Measurements from ENCODE around the gene PCYOX1L.

Gene PCYOX1L

DNA sequence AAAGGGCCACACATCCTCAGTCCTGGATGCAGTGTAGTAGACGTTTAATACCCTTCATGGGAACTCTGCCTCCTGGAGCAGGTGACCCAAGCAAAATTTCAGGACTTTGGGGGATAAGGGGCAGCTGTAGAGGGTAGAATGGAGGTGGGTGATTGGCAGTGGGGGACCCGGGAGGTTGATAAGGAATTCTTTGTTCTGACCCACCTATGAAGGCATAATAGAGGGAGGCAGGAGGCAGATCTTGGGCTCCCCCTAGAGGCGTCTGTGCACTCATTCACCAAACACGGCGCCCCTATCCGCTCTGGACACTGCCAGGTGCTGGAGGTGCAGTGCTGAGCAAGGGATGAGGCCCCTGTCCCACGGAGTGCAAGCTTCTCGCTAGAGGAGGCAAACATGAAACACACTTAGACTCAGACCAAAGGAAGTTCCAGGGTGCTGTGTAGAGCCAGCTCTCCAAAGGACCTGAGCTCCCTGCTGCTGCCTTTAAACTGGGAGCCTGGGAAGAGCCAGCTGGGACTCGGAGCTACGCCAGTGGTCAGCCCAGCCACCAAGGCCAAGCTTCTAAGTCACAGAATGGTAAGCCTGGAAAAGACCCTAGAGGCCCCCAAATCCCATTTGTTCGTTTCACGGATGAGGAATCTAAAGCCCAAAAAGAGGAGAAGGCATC, 13.6 kb downstream of the PCYOX1L start:
- TF ChIP-seq, protein P1, sequence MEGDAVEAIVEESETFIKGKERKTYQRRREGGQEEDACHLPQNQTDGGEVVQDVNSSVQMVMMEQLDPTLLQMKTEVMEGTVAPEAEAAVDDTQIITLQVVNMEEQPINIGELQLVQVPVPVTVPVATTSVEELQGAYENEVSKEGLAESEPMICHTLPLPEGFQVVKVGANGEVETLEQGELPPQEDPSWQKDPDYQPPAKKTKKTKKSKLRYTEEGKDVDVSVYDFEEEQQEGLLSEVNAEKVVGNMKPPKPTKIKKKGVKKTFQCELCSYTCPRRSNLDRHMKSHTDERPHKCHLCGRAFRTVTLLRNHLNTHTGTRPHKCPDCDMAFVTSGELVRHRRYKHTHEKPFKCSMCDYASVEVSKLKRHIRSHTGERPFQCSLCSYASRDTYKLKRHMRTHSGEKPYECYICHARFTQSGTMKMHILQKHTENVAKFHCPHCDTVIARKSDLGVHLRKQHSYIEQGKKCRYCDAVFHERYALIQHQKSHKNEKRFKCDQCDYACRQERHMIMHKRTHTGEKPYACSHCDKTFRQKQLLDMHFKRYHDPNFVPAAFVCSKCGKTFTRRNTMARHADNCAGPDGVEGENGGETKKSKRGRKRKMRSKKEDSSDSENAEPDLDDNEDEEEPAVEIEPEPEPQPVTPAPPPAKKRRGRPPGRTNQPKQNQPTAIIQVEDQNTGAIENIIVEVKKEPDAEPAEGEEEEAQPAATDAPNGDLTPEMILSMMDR (conservative IDR thresholded peaks at IDR 0.05; ENCODE audit: low read depth, low read length), result peak; percentile 86
- peak; percentile 73 for DNase-seq (ENCODE audit: low read depth)
- no peak overlapping the region for H3K4me3 ChIP-seq (ENCODE audit: low read depth, low read length)

DNA sequence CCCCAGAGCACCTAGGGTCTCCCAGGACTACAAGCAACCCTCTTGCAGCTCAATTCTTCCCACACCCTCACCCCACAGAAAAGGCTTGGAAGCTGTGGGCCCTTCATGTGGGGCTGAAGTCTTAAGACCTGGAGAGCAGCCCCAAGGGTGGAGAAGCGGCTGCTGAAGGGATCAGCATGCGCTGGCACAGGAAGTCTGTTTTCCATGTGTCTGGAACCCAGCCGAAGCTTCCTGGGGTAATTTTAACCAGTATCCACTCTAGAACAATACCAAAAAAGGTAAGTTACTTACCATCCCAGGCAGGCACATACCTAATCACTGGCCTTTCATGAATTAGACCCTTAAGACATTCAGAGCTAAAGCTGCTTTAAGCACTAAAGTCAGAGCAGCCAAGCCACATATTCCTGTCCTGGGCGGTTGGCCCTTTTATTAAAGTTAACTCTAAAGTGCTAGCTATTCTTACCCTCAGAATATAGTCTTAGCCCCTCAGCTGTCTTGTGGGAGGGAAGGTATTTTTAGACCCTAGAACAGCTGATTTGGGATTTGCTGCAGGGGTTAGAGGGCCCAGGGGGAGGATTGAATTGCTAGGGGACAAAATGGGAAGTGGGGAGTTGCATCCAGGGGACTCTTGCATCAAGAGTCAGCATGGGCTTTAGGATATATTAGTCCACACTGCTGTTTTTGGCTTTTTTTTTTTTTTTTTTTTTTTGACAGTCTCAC, 14.4 kb downstream of the PCYOX1L start:
- DNase-seq (ENCODE audit: low read depth), result no peak
- H3K4me3 ChIP-seq (ENCODE audit: low read depth, low read length), result no peak overlapping the region
- TF ChIP-seq, protein P1 (conservative IDR thresholded peaks at IDR 0.05; ENCODE audit: low read depth, low read length), result no peak

DNA sequence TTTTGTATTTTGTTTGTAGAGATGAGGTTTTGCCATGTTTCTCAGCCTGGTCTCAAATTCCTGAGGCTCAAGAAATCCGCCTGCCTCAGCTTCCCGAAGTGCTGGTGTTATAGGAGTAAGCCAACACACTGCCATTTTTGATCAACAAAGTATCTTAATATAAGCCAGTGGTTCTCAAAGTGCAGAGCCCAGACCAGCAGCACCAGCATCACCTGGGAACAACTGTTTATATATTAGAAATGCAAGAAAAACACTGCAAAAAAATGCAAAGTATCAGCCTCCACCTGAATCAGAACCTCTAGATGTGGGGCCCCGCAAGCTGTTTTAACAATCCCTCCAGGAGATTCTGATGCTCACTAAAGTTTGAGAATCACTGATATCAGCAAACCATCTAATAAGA, 15.1 kb downstream of the PCYOX1L start:
- DNase-seq (ENCODE audit: low read depth), result no peak
- no peak overlapping the region for H3K4me3 ChIP-seq (ENCODE audit: low read depth, low read length)
- TF ChIP-seq, protein P1 (conservative IDR thresholded peaks at IDR 0.05; ENCODE audit: low read depth, low read length), result no peak

DNA sequence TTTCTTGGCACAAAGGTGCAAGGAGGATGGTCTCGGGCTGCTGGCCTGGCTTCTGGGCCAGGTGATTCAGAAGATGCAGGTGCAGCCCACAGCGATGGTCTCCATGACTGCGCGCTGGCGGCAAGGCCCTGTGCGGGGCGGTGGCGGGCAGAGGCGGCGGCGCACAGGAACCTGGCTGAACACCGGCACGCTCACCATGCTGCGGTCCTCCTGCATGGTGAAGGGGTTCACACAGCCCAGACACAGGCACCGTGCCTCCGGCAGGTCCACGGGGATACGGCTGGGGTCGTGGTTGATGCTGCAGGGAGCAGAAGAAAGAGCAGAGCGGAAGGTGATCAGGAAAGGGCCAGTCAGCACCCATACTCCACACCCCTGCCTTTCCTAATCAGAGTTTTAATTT, 16.5 kb downstream of the PCYOX1L start:
- TF ChIP-seq, protein P1 (conservative IDR thresholded peaks at IDR 0.05; ENCODE audit: low read depth, low read length), result no peak
- H3K4me3 ChIP-seq (ENCODE audit: low read depth, low read length), result no peak overlapping the region
- DNase-seq (ENCODE audit: low read depth), result no peak

GRCh38 chr5:149374801-149375200, 17.0 kb downstream of the PCYOX1L start:
- TF ChIP-seq, protein P1 (conservative IDR thresholded peaks at IDR 0.05; ENCODE audit: low read depth, low read length), result no peak
- no peak overlapping the region for H3K4me3 ChIP-seq (ENCODE audit: low read depth, low read length)

DNA sequence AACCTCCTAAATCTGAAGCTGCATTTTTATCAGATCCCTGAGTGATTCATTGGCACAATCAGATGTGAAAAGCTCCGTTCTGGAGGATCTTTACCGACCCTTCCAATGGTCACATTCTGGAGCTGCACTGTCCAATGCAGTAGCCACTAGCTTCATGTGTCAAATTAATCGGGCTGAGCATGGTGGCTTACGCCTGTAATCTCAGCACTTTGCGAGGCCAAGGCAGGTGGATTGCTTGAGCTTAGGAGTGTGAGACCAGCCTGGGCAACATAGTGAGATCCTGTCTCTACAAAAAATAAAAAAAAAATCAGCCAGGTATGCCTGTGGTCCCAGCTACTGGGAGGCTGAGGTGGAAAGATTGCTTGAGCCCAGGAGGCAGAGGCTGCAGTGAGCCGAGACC, 17.6 kb downstream of the PCYOX1L start:
- no peak overlapping the region for H3K4me3 ChIP-seq (ENCODE audit: low read depth, low read length)
- TF ChIP-seq, protein P1 (conservative IDR thresholded peaks at IDR 0.05; ENCODE audit: low read depth, low read length), result no peak
- no peak for DNase-seq (ENCODE audit: low read depth)

More at GRCh38 chr5:149374801-149375200, 17.0 kb downstream of the PCYOX1L start:
- no peak for DNase-seq (ENCODE audit: low read depth)

All from choroid plexus epithelial cell (primary cell).